NCI-H82 (cell line): Measurements from ENCODE around the gene GBX1.

ENCODE experiments used
- DNase-seq: peaks from one replicate; lab custom pipeline; 2025; lab: John Stamatoyannopoulos, UW

Gene GBX1

GRCh38 chr7:151167197-151167961, at the start of gene GBX1:
Gene GBX1 (minus strand): TSS chr7:151167694. CDS start chr7:151167548, 146 bp downstream.
- peak; percentile 38 for DNase-seq

DNA sequence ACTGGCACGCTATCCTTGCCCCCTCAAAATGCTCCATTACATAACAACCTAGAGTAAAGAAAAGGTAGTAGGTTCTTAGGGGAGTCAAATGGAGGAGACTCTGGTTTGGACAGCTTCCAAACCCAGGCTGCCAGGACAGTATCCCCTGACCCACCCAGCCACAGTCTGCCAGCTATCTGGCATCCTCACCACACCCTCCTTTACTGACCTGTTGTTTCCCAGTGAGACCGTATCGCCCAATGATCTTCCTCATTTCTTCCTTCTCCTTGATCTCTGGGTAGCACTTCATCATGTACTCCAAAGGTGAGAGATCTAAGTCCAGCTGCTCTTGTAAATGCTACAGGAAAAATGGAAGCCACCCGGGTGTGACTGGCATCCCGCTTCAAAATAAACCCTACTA, 47.9 kb upstream of the GBX1 start:
- no peak for DNase-seq

- DNase-seq: no peak
Measured at GRCh38 chr7:151213826-151214225, 46.3 kb upstream of the GBX1 start.

GRCh38 chr7:151212626-151213025, 45.1 kb upstream of the GBX1 start:
- DNase-seq: no peak

- DNase-seq: no peak
Measured at GRCh38 chr7:151211155-151211772, 43.8 kb upstream of the GBX1 start.

GRCh38 chr7:151210087-151210854, 42.8 kb upstream of the GBX1 start, which contains the start of gene H2BK1:
Gene H2BK1 (minus strand): TSS chr7:151210488. CDS start chr7:151210318, 170 bp downstream.
- peak; percentile 54 for DNase-seq

- DNase-seq: peak; percentile 50
Measured at GRCh38 chr7:151209588-151209987, 42.1 kb upstream of the GBX1 start.

GRCh38 chr7:151208253-151208862, 40.9 kb upstream of the GBX1 start:
- DNase-seq: no peak

- DNase-seq: no peak
Measured at GRCh38 chr7:151207804-151208203, 40.3 kb upstream of the GBX1 start.

GRCh38 chr7:151207315-151207714, 39.8 kb upstream of the GBX1 start:
- peak; percentile 35 for DNase-seq

DNA sequence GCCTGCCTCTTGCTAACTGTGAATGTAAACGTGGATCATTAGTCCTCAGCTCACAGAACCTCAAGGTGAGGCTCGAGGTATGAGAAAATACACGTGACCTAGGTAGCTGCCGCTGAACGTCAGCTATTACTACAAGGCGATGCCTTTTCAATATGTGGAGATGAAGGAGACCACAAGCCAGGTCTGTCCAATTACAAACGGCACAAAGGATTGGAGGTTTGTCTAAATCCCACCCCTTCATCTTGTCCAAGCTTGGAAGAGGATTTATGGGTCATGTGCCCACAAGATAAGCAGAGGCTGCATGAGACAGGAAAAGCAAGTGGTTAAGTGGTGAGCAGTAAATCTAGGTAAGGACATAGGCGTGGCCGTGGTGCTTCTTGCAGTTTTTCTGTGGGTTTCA, 39.4 kb upstream of the GBX1 start:
- peak; percentile 87 for DNase-seq

- no peak for DNase-seq
Measured at GRCh38 chr7:151205730-151206129, 38.2 kb upstream of the GBX1 start.

GRCh38 chr7:151204383-151205032, 37.0 kb upstream of the GBX1 start:
- no peak for DNase-seq

DNA sequence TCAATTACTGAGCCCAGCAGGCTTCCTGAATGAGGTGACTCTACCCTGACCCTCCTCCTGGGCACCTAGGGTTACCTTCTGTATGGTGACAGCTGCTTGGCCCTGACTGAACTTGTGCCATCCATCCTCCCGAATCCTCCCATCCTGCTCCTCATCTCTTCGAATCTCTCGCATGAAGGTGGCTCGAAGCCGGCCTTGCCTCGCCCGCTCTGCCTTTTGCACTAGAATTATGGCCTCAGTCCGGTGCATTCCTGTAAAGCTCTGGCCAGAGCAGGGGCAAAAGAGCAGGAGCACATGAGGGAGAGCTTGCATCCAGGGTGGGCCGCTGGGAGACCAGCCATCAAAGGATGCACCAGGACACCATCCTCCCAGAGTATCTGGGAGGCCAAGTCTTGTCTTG, 35.3 kb upstream of the GBX1 start:
- DNase-seq: no peak

DNA sequence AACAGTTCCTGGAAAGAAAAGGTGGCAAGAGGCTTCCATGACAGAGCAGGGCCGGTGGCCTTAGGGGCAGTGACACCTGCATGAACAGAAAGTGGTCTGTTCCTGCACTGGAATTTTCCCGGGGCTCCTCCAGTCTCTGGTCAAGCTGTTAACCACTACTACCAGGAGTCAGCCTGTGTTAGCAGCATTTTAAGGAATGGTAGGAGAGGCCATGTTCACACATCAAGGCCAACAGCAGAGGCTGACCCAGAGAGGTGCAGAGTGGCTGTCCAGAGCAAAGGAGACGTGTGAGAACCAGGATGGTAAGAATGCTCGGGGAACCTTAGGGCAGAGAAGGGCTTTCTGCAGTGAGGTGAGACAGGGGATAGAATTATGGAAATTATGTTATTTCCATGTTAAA, 34.3 kb upstream of the GBX1 start:
- DNase-seq: no peak

DNA sequence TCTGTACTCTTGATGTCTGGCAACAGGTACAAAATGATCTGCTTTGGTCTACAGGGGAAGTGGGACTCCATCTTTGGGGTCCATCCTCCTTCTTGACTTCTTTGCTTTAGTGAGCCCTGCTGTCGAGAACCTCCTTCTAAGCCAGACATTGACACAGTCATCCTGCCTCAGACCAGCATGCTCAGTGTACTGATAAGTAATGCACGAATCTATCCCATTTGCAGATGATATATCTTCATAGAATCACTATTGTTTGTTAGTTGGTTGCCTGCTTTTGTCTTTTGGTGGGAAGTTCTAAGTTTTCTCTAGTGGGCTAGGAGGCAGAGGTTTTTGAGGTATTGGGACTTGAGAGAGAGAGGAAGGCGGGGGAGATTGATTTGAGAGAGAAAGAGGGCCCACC, 33.9 kb upstream of the GBX1 start:
- no peak for DNase-seq

DNA sequence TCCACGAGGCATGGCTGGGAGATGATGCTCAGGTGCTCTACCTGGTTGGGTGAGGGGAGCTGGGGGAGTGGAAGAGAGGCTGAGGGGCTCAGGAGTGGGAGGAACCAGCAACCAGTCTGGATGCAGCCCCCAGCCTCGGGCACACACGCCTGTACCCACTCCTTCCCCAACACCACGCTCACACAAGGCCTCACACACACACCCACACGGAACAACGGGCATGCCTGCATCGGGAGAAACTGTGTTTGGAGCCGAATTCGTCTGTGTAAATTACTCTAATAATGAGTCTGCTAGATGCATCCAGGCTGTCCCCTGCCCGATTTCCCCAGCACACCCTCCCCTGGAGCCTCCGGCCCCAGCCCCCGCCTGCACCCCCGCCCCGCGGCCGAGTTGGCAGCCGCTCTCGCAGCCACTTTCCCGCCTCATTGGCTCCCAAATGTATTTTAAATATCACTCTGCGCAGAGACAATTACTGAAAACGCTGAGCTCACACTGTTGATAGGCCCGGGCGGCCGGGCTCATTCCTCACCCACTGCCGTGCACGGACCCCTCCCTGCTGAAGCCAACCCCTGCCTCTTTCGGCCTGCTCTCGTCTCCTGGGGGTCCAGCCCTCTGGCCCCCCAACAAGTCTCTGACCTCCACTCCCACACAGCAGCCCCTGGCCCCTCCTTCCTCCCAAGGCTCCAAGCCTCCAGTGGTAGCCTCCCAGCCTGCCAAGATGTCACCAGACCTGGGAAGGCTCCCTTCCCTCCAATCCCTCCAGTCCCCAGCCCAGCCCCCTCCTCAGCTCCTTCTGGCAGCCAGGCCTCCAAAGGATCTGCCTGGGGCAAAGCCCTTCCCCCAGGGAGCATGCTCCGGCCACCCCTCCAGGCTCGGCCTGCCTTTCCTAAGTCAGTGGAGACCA, 31.7 kb upstream of the GBX1 start:
- DNase-seq: peak; percentile 53

- DNase-seq: no peak
Measured at GRCh38 chr7:151197932-151198331, 30.4 kb upstream of the GBX1 start.

GRCh38 chr7:151195616-151196450, 28.3 kb upstream of the GBX1 start:
- DNase-seq: peak; percentile 13

DNA sequence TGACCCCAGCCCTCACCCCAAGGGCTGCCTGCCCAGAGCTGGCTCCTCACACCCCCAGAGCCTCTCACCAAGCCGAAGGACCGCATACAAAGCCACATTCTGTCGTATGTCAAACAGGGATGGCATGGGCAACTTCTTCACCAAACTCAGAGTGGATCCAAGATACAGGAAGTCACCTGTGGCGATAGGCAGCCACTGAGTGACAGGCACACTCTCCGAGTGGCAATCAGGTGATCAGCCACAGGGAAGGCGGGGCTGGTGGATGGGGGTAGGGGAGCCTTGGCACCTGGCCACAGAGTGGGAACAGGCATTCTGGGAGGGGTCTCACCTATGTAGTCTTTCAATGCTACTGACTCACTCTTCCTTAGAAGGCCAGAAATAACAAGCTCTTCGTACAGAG, 26.7 kb upstream of the GBX1 start:
- DNase-seq: no peak
